AG09309 (cell line): ENCODE results near the gene EHBP1.

ENCODE experiments used
- DNase-seq: peaks from one replicate; pipeline ENCODE4 v3.0.0-alpha.2; 2010; ENCODE audit warnings: low read depth
- H3K4me3 ChIP-seq: 2 replicates; pipeline ENCODE4 v1.5.1; 2011; ENCODE audit warnings: mild to moderate bottlenecking, low read depth, low read length, moderate library complexity; ENCODE audit not compliant: control insufficient read depth
- TF ChIP-seq, protein P1 (sequence below): IDR thresholded peaks from 2 replicates; pipeline ENCODE4 v1.5.1; 2011; ENCODE audit warnings: mild to moderate bottlenecking, low read depth, low read length, inconsistent platforms; ENCODE audit not compliant: insufficient read depth, control insufficient read depth; ENCODE audit errors: missing control alignments

Gene EHBP1

DNA sequence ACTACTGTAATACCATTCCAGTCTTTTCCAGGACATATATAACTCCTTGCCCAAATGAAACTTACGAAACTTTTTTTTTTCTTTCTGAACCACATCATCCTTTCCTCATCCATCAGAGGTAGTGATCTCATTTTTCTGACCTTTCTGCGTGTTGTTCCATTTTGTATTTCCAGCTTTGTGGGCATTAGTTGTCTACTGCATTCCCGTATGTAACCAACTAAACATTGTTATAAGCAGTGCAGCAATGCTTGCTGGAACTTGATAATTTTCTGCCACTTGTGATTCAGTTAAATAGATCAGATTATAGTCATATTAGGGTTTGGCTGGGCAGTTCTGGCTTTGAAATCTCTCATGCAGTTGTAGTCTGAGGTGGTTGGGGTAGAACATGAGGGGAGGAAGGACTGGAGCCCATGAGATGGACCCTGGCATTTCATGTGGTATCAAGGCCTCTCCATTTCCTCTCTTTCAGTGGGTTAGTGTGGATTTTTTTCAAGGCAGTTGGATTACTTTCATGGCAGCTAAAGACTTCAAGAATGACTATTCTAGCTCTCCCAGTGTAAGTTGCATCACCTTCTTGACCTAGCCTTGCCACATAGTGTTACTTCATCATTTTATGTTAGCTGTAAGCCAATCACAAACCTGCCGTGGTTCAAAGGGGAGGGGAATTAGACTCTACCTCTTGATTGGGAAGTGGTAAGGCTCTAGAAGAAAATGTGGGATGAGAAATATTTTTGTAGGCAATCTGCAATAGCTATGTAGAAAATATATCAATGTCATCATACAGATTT lies 80.5 kb downstream of the EHBP1 start:
- H3K4me3 ChIP-seq: no peak overlapping the region
- TF ChIP-seq, protein P1, sequence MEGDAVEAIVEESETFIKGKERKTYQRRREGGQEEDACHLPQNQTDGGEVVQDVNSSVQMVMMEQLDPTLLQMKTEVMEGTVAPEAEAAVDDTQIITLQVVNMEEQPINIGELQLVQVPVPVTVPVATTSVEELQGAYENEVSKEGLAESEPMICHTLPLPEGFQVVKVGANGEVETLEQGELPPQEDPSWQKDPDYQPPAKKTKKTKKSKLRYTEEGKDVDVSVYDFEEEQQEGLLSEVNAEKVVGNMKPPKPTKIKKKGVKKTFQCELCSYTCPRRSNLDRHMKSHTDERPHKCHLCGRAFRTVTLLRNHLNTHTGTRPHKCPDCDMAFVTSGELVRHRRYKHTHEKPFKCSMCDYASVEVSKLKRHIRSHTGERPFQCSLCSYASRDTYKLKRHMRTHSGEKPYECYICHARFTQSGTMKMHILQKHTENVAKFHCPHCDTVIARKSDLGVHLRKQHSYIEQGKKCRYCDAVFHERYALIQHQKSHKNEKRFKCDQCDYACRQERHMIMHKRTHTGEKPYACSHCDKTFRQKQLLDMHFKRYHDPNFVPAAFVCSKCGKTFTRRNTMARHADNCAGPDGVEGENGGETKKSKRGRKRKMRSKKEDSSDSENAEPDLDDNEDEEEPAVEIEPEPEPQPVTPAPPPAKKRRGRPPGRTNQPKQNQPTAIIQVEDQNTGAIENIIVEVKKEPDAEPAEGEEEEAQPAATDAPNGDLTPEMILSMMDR: no peak
- peak; percentile 45 for DNase-seq

DNA sequence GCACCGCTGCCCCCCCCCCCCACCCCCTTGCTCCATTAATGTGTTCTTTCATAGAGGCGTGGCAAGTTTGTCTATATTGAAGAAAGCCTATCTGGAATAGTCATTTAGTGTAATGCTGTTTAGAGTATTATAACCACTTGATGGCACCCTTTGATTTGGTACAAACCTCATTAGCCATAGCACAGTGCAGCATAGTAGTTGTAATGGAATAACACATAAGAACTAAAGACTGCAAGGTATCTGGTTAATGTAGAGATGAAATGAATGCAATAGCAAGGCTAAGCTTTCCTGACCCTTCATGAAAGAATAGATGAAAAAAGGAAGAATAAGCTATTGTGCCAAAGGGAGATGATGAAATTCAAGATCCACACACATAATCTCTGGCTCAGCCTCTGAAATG lies 81.9 kb downstream of the EHBP1 start:
- TF ChIP-seq, protein P1: peak; percentile 29
- no peak for DNase-seq
- H3K4me3 ChIP-seq: no peak overlapping the region

DNA sequence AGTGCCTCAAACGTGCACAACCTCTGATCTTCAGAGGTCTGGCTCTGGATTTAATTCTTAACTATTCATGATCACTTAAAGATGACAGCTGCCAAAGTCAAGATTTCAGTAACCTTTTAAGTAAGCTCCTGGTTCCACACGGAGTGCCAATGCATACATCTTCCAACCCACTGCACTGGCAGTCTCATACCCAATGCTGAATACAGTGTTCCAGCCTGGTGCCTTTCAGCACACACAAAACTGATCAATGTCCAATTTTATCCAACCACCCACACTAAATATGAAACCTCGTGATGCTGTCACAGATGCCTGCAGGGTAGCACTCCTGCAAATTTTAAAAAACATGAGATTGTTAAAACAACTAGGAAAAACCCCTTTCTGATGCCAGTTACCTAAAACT lies 84.0 kb downstream of the EHBP1 start:
- no peak overlapping the region for H3K4me3 ChIP-seq
- DNase-seq: no peak
- TF ChIP-seq, protein P1: no peak

DNA sequence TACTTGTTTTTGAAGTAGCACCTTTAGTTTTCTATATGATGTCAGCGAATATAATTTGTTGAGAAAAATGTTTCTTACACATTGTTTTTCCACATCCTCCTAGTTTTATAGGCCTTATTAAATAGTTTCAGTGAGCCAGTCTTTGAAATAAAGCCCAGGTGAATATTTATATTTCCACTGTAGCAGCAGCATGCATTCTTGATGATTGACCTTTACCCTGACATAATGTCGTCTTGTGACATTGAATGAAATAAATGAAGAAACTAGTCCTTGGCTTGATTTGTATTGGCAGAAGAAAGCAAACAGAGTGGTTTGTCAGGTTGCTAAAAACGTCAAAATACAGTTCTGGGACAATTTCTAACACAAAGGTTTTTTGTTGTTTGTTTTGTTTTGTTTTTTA lies 84.4 kb downstream of the EHBP1 start:
- TF ChIP-seq, protein P1: no peak
- DNase-seq: no peak
- no peak overlapping the region for H3K4me3 ChIP-seq

DNA sequence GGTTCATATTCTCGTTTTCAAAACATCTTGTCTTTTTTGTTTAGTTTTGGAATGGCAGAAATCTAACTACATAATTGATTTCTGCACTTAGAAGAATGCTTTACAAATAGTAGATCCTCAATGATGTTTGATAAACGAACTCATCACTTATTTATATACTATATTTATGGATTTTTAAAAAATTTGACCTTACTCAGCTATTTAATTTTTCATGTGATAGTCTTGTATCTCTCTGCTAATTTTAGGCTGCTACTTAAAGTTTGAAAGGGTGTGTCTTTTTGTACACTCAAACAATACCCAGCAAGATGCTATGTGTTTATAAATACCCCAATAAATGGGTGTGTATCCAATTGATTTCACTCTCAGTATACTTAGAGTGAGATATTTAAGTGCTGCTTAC lies 86.9 kb downstream of the EHBP1 start:
- TF ChIP-seq, protein P1: no peak
- no peak overlapping the region for H3K4me3 ChIP-seq
- no peak for DNase-seq

DNA sequence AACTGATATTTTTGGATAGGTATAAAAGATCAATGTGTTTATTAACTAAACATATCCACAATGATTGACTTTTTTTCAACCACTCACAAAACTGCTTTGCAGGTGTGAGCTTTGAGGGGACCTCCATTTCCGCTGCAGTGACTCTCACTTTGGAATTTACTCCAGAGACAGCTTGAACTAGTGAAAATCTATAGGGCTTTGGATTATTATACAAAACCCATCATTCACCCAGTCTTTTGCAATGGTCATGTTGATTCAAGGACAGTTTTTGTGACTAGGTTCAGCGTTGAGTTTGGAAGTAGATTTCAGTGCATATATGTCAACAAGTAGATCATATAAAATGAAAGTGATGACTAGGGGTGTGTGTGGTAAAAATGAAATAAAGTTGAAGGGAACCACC lies 87.7 kb downstream of the EHBP1 start:
- no peak for DNase-seq
- TF ChIP-seq, protein P1: no peak
- no peak overlapping the region for H3K4me3 ChIP-seq

DNA sequence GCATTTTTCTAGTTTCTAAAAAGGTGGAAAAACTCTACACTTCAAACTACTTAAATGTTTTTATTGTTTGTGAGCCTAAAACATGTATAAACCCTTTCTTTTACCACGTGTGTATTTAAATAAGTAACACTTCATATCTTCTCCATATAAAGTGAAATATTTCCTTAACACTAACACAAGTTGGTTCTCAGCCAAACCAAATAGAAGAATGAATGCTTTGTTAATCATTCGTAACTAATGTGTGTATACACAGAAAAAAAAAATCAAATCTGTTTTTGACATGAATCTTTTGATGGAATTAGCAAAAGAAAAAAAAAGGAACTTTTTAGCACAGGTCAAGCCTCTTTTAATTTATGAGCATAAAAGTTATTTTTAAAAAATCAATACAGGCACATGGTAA lies 89.3 kb downstream of the EHBP1 start:
- TF ChIP-seq, protein P1: no peak
- no peak for DNase-seq

More for the DNA sequence above, 89.3 kb downstream of the EHBP1 start:
- no peak overlapping the region for H3K4me3 ChIP-seq
